GM13977 (cell line): ENCODE data around the gene SIGLEC12.

Experiments used
- DNase-seq: peaks from one replicate; pipeline ENCODE4 v3.0.0; 2012; ENCODE audit warnings: low spot score
- in situ Hi-C: fragments of 300-500 bp; cut with MboI; formaldehyde crosslinking; loops from one replicate; pipeline ENCODE4 v1.12.0; 2022; ENCODE audit warnings: low sequenced_read_pairs, low pct_unique_long_range_greater_than_20kb, mixed read lengths, inconsistent platforms; ENCODE audit not compliant: unreplicated experiment
- TF ChIP-seq, protein P1 (sequence below): IDR thresholded peaks from 2 replicates; pipeline ENCODE4 v1.5.1; 2012; ENCODE audit warnings: mild to moderate bottlenecking, control low read depth; ENCODE audit not compliant: insufficient read depth; ENCODE audit errors: extremely low read depth, missing control alignments

Gene SIGLEC12

DNA sequence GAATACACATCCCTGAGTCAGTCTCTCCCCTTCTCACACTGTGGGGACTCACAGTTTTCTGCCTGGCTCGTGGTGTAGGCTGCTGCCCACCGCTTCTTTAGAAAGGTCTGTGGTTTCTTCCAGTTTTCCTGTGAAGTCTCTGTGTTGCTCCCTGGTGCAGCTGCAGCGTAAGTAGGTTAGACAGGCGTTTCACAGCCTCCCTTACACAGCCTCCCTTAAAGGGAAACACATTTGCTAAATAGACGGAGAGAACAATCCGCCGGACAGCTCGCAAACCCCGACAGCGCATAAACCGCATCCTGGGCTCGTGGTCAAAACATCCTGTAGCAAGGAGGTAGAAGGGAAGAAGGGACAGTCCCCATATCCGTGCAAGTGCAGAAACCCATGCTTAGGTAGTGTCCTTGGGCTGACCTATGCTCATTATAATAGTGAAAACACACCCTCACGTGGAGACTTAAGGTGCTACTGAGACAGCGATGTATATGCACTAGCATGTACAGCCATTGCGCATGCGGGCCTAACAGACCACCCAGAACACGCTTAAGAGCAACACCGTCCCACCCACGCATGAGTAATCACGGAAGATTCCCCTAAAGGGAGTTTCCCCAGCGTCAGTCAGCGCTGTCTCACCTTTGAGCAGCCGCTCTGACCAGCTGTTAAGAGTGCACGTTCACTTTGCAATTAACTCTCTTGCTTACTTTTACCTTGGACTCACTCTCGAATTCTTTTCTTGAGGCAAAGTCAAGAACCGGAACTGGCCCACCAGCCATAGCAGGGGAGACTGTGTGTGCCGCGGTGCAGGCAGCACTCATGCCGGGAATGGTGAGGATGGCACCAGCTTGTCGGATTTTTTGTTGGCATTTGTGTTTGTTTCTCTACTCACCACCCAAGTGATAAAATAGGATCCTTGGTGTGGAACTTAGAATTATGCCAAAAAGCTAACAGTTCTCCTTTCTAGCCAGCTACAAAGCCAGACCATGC, 59.9 kb downstream of the SIGLEC12 start:
- TF ChIP-seq, protein P1, sequence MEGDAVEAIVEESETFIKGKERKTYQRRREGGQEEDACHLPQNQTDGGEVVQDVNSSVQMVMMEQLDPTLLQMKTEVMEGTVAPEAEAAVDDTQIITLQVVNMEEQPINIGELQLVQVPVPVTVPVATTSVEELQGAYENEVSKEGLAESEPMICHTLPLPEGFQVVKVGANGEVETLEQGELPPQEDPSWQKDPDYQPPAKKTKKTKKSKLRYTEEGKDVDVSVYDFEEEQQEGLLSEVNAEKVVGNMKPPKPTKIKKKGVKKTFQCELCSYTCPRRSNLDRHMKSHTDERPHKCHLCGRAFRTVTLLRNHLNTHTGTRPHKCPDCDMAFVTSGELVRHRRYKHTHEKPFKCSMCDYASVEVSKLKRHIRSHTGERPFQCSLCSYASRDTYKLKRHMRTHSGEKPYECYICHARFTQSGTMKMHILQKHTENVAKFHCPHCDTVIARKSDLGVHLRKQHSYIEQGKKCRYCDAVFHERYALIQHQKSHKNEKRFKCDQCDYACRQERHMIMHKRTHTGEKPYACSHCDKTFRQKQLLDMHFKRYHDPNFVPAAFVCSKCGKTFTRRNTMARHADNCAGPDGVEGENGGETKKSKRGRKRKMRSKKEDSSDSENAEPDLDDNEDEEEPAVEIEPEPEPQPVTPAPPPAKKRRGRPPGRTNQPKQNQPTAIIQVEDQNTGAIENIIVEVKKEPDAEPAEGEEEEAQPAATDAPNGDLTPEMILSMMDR: no peak
- DNase-seq: peak; percentile 73
- in situ Hi-C loops: no loop called here
